ENCODE measurements around the gene CPN2.

DNA sequence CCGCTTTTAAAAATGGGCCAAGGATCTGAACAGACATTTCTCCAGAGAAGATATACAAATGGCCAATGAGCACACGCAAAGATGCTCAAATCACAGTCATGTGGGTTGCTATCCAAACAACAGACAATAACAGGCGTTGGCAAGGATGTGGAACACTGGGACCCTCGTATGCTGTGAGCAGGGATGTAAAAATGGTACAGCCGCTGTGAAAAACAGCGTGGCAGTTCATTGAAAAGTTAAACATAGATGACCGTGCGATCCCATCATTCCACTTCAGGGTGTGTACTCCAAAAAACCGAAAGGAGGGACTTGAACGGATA is 25.1 kb upstream of the CPN2 start:
- TF ChIP-seq FOXM1 (IDR thresholded peaks at IDR 0.05; ENCODE audit: borderline replicate concordance) = no peak
- TF ChIP-seq BHLHE40 (IDR thresholded peaks at IDR 0.05; ENCODE audit: borderline replicate concordance) = no peak

Measured in HEK293T (cell line).